ENCODE results near the gene SFTPD.

Gene SFTPD

GRCh38 chr10:79932307-79932706 lies 16.6 kb downstream of the SFTPD start:
- no peak for TF ChIP-seq CTCF (IDR thresholded peaks at IDR 0.05)

GRCh38 chr10:79930751-79931150 lies 18.2 kb downstream of the SFTPD start:
- Histone ChIP-seq H3K27ac (no peak overlapping the region), H3K4me3 (no peak overlapping the region)
- no peak for DNase-seq (ENCODE audit: low spot score)
- no peak for TF ChIP-seq CTCF (IDR thresholded peaks at IDR 0.05)

More at GRCh38 chr10:79932307-79932706, 16.6 kb downstream of the SFTPD start:
- no peak overlapping the region for H3K27ac ChIP-seq
- no peak for DNase-seq (ENCODE audit: low spot score)
- H3K4me3 ChIP-seq, result no peak overlapping the region

GRCh38 chr10:79930267-79930666 lies 18.6 kb downstream of the SFTPD start:
- no peak for DNase-seq (ENCODE audit: low spot score)
- no peak for TF ChIP-seq CTCF (IDR thresholded peaks at IDR 0.05)
- Histone ChIP-seq H3K27ac (no peak overlapping the region), H3K4me3 (no peak overlapping the region)

- no peak for DNase-seq (ENCODE audit: low spot score)
- H3K27ac ChIP-seq, result no peak overlapping the region
- H3K4me3 ChIP-seq, result peak overlapping the region; percentile 27
- TF ChIP-seq CTCF (IDR thresholded peaks at IDR 0.05), result peak; percentile 85
Observed at GRCh38 chr10:79929409-79929904, 19.4 kb downstream of the SFTPD start.

GRCh38 chr10:79928028-79928583 lies 20.8 kb downstream of the SFTPD start:
- Histone ChIP-seq H3K27ac (no peak overlapping the region), H3K4me3 (no peak overlapping the region)
- no peak for TF ChIP-seq CTCF (IDR thresholded peaks at IDR 0.05)
- no peak for DNase-seq (ENCODE audit: low spot score)

GRCh38 chr10:79927111-79927828 lies 21.6 kb downstream of the SFTPD start:
- no peak for DNase-seq (ENCODE audit: low spot score)
- TF ChIP-seq CTCF (IDR thresholded peaks at IDR 0.05), result no peak
- Histone ChIP-seq H3K27ac (no peak overlapping the region), H3K4me3 (no peak overlapping the region)

- no peak for DNase-seq (ENCODE audit: low spot score)
- no peak for TF ChIP-seq CTCF (IDR thresholded peaks at IDR 0.05)
- H3K4me3 ChIP-seq, result no peak overlapping the region
- no peak overlapping the region for H3K27ac ChIP-seq
Observed at GRCh38 chr10:79926037-79926436, 22.9 kb downstream of the SFTPD start.

All from coronary artery (tissue), 2 donors.